Naive thymus-derived CD4-positive, alpha-beta T cell (primary cell): ENCODE measurements around the gene ZNF90. TPM values are rescaled to one million over a fixed set of nuclear protein-coding genes. Genes with fewer than 3 reads are reported as not detected.
A peak's percentile ranks its signal among the peaks of the same experiment; 100 is the strongest.

Experiments used
- ATAC-seq: fragments of 150-1000 bp; cut with Tn5 transposase; 2 replicates; pipeline ENCODE4 v1.10.0; 2021; ENCODE audit warnings: mild to moderate bottlenecking, moderate library complexity
- CTCF ChIA-PET: fragments of 350-600 bp; sonication (Branson Sonifier 250); formaldehyde crosslinking; loops from one replicate; lab custom pipeline; 2021; ENCODE audit warnings: antibody characterized with exemption; lab: Charles Lee
- POLR2A ChIA-PET: fragments of 350-600 bp; sonication (Branson Sonifier 250); formaldehyde crosslinking; loops from one replicate; lab custom pipeline; 2021; ENCODE audit warnings: antibody characterized with exemption, inconsistent platforms; lab: Charles Lee
- DNase-seq, 9 donors: peaks; one replicate each; pipeline versions ENCODE4 v3.0.0 to v3.0.0-alpha.2; 2020 to 2022; ENCODE audit warnings: mixed read lengths in 1 of 9
- H3K27ac ChIP-seq: one replicate; pipeline ENCODE4 v1.7.0; 2013; ENCODE audit warnings: mild to moderate bottlenecking, low read depth, low read length, moderate library complexity
- H3K27me3 ChIP-seq, 2 donors: one replicate each; pipeline ENCODE4 v1.7.0; 2013; ENCODE audit warnings: low read length in 2 of 2, mild to moderate bottlenecking in 2 of 2, moderate library complexity in 2 of 2; ENCODE audit not compliant: control insufficient read depth in 2 of 2, insufficient read depth in 2 of 2
- H3K36me3 ChIP-seq, 3 experiments: 1 replicate in 2 of 3; 2 replicates in 1 of 3; pipeline ENCODE4 v1.7.0; 2013; ENCODE audit warnings: low read length in 3 of 3, mild to moderate bottlenecking in 3 of 3, moderate library complexity in 1 of 3; ENCODE audit not compliant: insufficient read depth in 3 of 3, control insufficient read depth in 2 of 3
- H3K4me1 ChIP-seq, 2 donors: one replicate each; pipeline ENCODE4 v1.7.0; 2013; ENCODE audit warnings: low read length in 2 of 2, mild to moderate bottlenecking in 2 of 2, moderate library complexity in 1 of 2; ENCODE audit not compliant: control insufficient read depth in 2 of 2, insufficient read depth in 2 of 2
- H3K4me3 ChIP-seq: 2 replicates; pipeline ENCODE4 v1.7.0; 2013; ENCODE audit warnings: mild to moderate bottlenecking, low read length
- H3K9me3 ChIP-seq, 3 experiments: 1 replicate in 2 of 3; 2 replicates in 1 of 3; pipeline ENCODE4 v1.7.0; 2013; ENCODE audit warnings: low read length in 3 of 3; ENCODE audit not compliant: control insufficient read depth in 2 of 3
- H3K27ac Mint-ChIP-seq, 9 donors: one replicate each; pipeline ENCODE4 v1.8.0; 2020 to 2022; ENCODE audit warnings: mixed read lengths in 9 of 9, mild to moderate bottlenecking in 8 of 9, moderate library complexity in 5 of 9, inconsistent platforms in 2 of 9
- H3K27me3 Mint-ChIP-seq, 5 donors: one replicate each; pipeline ENCODE4 v1.8.0; 2021 to 2022; ENCODE audit warnings: mixed read lengths in 5 of 5, mild to moderate bottlenecking in 1 of 5
- H3K36me3 Mint-ChIP-seq, 5 donors: one replicate each; pipeline ENCODE4 v1.8.0; 2020 to 2022; ENCODE audit warnings: mixed read lengths in 5 of 5, mild to moderate bottlenecking in 3 of 5, inconsistent platforms in 1 of 5
- H3K4me1 Mint-ChIP-seq, 7 donors: one replicate each; pipeline ENCODE4 v1.8.0; 2020 to 2022; ENCODE audit warnings: mixed read lengths in 7 of 7, mild to moderate bottlenecking in 3 of 7, inconsistent platforms in 1 of 7
- H3K4me3 Mint-ChIP-seq, 10 donors: one replicate each; pipeline ENCODE4 v1.8.0; 2020 to 2022; ENCODE audit warnings: mild to moderate bottlenecking in 10 of 10, mixed read lengths in 10 of 10, moderate library complexity in 6 of 10, inconsistent platforms in 2 of 10
- H3K9me3 Mint-ChIP-seq, 11 donors: one replicate each; pipeline ENCODE4 v1.8.0; 2020 to 2022; ENCODE audit warnings: mixed read lengths in 11 of 11, mild to moderate bottlenecking in 4 of 11, inconsistent platforms in 1 of 11, moderate library complexity in 1 of 11
- intact Hi-C, 2 donors: fragments of 100-400 bp; cut with micrococcal nuclease; formaldehyde crosslinking; loops; one replicate each; pipeline ENCODE4 v1.15.1; 2023
- polyA plus RNA-seq, 2 donors: library from polyadenylated mRNA; unstranded; fragments of 300-500 nt; fragmentation: Illumina TruSeq; gene quantifications; one replicate each; pipeline ENCODE4 v1.2.3, GENCODE V29; 2021
- total RNA-seq, 6 experiments: library from RNA in 5 of 6; stranded (reverse) in 5 of 6; gene quantifications; 1 replicate in 5 of 6; 2 replicates in 1 of 6; pipeline ENCODE4 v1.2.3 and lab custom pipeline; 2021 to 2026

Gene ZNF90
- total and polyA plus RNA-seq, 7 experiments from 2014 or later: 1.8 to 7.7 (median 4.0) TPM

DNA sequence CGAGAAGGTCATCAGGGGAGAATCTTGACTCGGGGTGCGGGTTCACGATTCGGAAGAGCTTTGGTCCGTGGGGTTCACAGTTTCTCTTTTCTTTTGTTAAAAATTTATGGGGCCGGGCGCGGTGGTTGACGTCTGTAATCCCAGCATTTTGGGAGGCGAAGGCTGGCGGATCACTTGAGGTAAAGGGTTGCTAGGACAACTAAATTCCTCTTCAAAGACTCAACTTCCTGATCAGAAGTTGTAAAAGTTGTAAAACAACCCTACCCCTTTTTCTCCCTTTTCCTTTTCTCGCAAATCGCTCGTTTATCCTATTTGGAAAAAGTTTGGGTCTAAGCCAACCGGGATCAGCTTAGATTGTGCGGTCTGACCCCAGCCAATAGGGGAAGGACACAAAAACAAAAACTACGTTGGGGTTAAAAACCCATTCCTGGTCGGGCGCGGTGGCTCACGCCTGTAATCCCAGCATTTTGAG lies 89.9 kb downstream of the ZNF90 start:
- peaks cover 6 to 10% of the 10 kb centered on the region in 2 donors for H3K4me1 ChIP-seq
- Mint-ChIP-seq H3K27me3 (no peaks in the 10 kb centered on the region), H3K27ac (peak overlapping the region; percentile 83 to 98 (median 90)), H3K4me3 (peak overlapping the region; percentile 90 to 99 (median 95)), H3K9me3 (peaks cover 2 to 82% (median 18%) of the 10 kb centered on the region in 11 donors), H3K36me3 (peaks cover 23 to 58% (median 38%) of the 10 kb centered on the region in 5 donors), H3K4me1 (peaks cover 12 to 36% (median 31%) of the 10 kb centered on the region in 7 donors)
- peak overlapping the region; percentile 85 for H3K4me3 ChIP-seq
- peak in 1 of 9 donors; percentile 10 for DNase-seq
- peaks cover 0 to 10% (median 0%) of the 10 kb centered on the region in 3 experiments for H3K9me3 ChIP-seq
- H3K27me3 ChIP-seq: no peaks in the 10 kb centered on the region
- H3K36me3 ChIP-seq: peaks cover 0 to 17% (median 0%) of the 10 kb centered on the region in 3 experiments
- CTCF ChIA-PET: interaction anchor here (0.7 kb wide), 1 partner anchor 128 kb away, joined by 3 read pairs; the partner anchor contains the start of gene ZNF682
- POLR2A ChIA-PET: interaction anchor here (0.6 to 2.1 kb wide), 10 partner anchors 70 to 1684 kb away, joined by 3 to 8 read pairs (median 6); partner anchors contain the start of genes ZNF253, ZNF429, ZNF626 and ZNF66
- ATAC-seq: no peak
- H3K27ac ChIP-seq: peak overlapping the region; percentile 76
- intact Hi-C loops: loop anchor here (1.0 to 10.0 kb wide), 14 partner anchors 71 to 1687 kb away; partner anchors contain the start of genes ZNF66 (in 2 of the 2), ATP13A1 (in 1 of the 2), ZNF100 (in 1 of the 2) and ZNF101 (in 1 of the 2)

Other genes with a start within 250 kb of the ZNF90 start
- gene ZNF253, start 212.1 kb upstream of the ZNF90 start, total RNA-seq: 10 to 100 TPM in 4 of 5 experiments, 1 to 10 TPM in 1; 9.5 to 33.8 (median 14.8) TPM
- gene ZNF253, start 212.1 kb upstream of the ZNF90 start, polyA plus RNA-seq: 10 to 100 TPM in 1 of 2 donors, 1 to 10 TPM in 1; 9.8 to 16.0 TPM
- gene ZNF93, start 177.1 kb upstream of the ZNF90 start, total RNA-seq: 10 to 100 TPM in 2 of 5 experiments, 1 to 10 TPM in 3; 3.4 to 11.6 (median 7.2) TPM
- gene ZNF93, start 177.1 kb upstream of the ZNF90 start, polyA plus RNA-seq: 1 to 10 TPM; 8.7 to 9.6 TPM
- gene ZNF682, start 38.5 kb upstream of the ZNF90 start, total RNA-seq: 10 to 100 TPM in 2 of 5 experiments, 1 to 10 TPM in 3; 5.3 to 13.0 (median 9.5) TPM
- 1 to 10 TPM; 4.0 to 5.3 TPM for gene ZNF682, start 38.5 kb upstream of the ZNF90 start, polyA plus RNA-seq
- 10 to 100 TPM in 2 of 5 experiments, 1 to 10 TPM in 3; 3.3 to 10.3 (median 4.8) TPM for gene ZNF486, start 89.2 kb downstream of the ZNF90 start, total RNA-seq
- gene ZNF486, start 89.2 kb downstream of the ZNF90 start, polyA plus RNA-seq: 1 to 10 TPM; 4.0 to 5.0 TPM